ENCODE results near the gene SSBP3.
A peak's percentile ranks its signal among the peaks of the same experiment; 100 is the strongest.

DNA sequence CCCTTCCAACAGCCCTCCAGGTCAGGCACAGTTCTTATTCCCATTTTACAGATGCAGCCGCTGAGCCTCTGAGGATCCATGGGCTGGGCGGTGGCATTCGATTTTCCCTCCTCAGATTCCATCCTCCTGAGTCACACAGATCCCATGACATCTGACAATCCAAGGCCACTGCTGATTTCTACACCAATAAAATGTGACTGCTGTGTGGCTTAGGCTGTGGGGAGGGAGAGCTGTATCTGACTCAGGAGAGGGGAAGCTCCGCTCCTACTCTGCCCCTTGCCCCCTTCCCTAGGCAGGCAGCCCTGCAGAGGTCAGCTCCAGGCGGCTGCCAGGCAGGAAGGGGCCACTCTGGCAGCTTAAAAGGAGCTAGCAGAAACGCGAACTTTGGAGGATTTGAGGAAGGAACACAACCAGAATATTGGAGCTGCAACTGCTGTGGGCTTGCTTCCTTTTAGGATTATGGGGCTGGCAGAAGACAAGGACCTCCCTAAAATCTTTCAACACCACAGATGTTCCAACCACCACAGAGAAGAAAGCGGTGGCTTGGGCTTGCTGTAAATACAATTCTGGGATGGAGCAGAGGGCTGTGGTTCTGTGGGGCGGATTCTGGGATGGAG lies 156.3 kb downstream of the SSBP3 start:
- TF ChIP-seq, protein P1, sequence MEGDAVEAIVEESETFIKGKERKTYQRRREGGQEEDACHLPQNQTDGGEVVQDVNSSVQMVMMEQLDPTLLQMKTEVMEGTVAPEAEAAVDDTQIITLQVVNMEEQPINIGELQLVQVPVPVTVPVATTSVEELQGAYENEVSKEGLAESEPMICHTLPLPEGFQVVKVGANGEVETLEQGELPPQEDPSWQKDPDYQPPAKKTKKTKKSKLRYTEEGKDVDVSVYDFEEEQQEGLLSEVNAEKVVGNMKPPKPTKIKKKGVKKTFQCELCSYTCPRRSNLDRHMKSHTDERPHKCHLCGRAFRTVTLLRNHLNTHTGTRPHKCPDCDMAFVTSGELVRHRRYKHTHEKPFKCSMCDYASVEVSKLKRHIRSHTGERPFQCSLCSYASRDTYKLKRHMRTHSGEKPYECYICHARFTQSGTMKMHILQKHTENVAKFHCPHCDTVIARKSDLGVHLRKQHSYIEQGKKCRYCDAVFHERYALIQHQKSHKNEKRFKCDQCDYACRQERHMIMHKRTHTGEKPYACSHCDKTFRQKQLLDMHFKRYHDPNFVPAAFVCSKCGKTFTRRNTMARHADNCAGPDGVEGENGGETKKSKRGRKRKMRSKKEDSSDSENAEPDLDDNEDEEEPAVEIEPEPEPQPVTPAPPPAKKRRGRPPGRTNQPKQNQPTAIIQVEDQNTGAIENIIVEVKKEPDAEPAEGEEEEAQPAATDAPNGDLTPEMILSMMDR (IDR thresholded peaks at IDR 0.05), result no peak
- TF ChIP-seq POLR2A (IDR thresholded peaks at IDR 0.05) (no peak), POLR2AphosphoS5 (IDR thresholded peaks at IDR 0.05) (peak in 1 of 3 donors; percentile 21)

All from breast epithelium (tissue), 3 donors.